NB4 (cell line): ENCODE results near the gene VEZF1.

Experiments used
- DNase-seq: peaks from one replicate; pipeline ENCODE4 v3.0.0; 2010; ENCODE audit warnings: low read depth
- H3K4me3 ChIP-seq: one replicate; pipeline ENCODE4 v1.5.1; 2011; ENCODE audit warnings: mild to moderate bottlenecking, low read depth, low read length, moderate library complexity
- CTCF ChIP-seq: IDR thresholded peaks from one replicate; pipeline ENCODE4 v1.5.1; 2012; ENCODE audit warnings: low read depth, low read length
- MAX ChIP-seq: IDR thresholded peaks from 2 replicates; pipeline ENCODE4 v1.6.1; 2011; ENCODE audit warnings: low read depth, low read length
- MYC ChIP-seq: IDR thresholded peaks from 2 replicates; pipeline ENCODE4 v1.6.1; 2011; ENCODE audit warnings: low read depth, low read length
- POLR2A ChIP-seq: IDR thresholded peaks from 2 replicates; pipeline ENCODE4 v1.6.1; 2011; ENCODE audit warnings: mild to moderate bottlenecking; ENCODE audit not compliant: insufficient read length; ENCODE audit errors: extremely low read depth

The VEZF1 gene

GRCh38 chr17:58019039-58019438, 31.0 kb upstream of the VEZF1 start:
- TF ChIP-seq MAX (no peak), MYC (no peak), CTCF (no peak), POLR2A (no peak)
- DNase-seq: no peak
- H3K4me3 ChIP-seq: no peak overlapping the region

- H3K4me3 ChIP-seq: no peak overlapping the region
- DNase-seq: no peak
- no peak for TF ChIP-seq CTCF
Measured at GRCh38 chr17:58010067-58010799, 22.2 kb upstream of the VEZF1 start.

- peak overlapping the region; percentile 90 for H3K4me3 ChIP-seq
- TF ChIP-seq POLR2A (no peak), MAX (peak; percentile 60; the same call in 1 of the 2 replicates), CTCF (no peak), MYC (peak; percentile 47)
- no peak for DNase-seq
Measured at GRCh38 chr17:58007781-58008706, 20.0 kb upstream of the VEZF1 start.

GRCh38 chr17:58006924-58007780, 19.1 kb upstream of the VEZF1 start, which contains the start of gene SRSF1:
Gene SRSF1, minus strand, starts transcription at chr17:58007246. Its CDS starts 109 bp downstream, at chr17:58007137.
- TF ChIP-seq POLR2A (peak; percentile 92), CTCF (no peak), MAX (peak; percentile 23; the same call in 1 of the 2 replicates), MYC (peak; percentile 81)
- peak; percentile 97 for DNase-seq
- peak within 1 kb of the TSS; percentile 90 for H3K4me3 ChIP-seq

GRCh38 chr17:58006560-58006923, 18.5 kb upstream of the VEZF1 start:
- DNase-seq: peak; percentile 85
- no peak for TF ChIP-seq CTCF
- peak; percentile 92 for TF ChIP-seq MAX
- peak; percentile 96 for TF ChIP-seq MYC

More at GRCh38 chr17:58006560-58006923, 18.5 kb upstream of the VEZF1 start:
- peak overlapping the region; percentile 90 for H3K4me3 ChIP-seq
